GM13976 (cell line): ENCODE measurements around the gene ZNF407.

Source experiments
- DNase-seq: peaks from one replicate; pipeline ENCODE4 v3.0.0; 2012; ENCODE audit warnings: low spot score
- in situ Hi-C: fragments of 300-500 bp; cut with MboI; formaldehyde crosslinking; loops from one replicate; pipeline ENCODE4 v1.12.0; 2022; ENCODE audit warnings: low sequenced_read_pairs, mixed read lengths, inconsistent platforms; ENCODE audit not compliant: unreplicated experiment
- TF ChIP-seq, protein P1 (sequence below): IDR thresholded peaks from 2 replicates; pipeline ENCODE4 v1.5.1; 2012; ENCODE audit warnings: borderline replicate concordance, mild to moderate bottlenecking; ENCODE audit not compliant: insufficient read depth; ENCODE audit errors: extremely low read depth, missing control alignments, control extremely low read depth

ZNF407 gene

GRCh38 chr18:74622072-74622471 lies 24.4 kb downstream of the ZNF407 start:
- in situ Hi-C loops, result no loop called here
- TF ChIP-seq, protein P1, sequence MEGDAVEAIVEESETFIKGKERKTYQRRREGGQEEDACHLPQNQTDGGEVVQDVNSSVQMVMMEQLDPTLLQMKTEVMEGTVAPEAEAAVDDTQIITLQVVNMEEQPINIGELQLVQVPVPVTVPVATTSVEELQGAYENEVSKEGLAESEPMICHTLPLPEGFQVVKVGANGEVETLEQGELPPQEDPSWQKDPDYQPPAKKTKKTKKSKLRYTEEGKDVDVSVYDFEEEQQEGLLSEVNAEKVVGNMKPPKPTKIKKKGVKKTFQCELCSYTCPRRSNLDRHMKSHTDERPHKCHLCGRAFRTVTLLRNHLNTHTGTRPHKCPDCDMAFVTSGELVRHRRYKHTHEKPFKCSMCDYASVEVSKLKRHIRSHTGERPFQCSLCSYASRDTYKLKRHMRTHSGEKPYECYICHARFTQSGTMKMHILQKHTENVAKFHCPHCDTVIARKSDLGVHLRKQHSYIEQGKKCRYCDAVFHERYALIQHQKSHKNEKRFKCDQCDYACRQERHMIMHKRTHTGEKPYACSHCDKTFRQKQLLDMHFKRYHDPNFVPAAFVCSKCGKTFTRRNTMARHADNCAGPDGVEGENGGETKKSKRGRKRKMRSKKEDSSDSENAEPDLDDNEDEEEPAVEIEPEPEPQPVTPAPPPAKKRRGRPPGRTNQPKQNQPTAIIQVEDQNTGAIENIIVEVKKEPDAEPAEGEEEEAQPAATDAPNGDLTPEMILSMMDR, result no peak
- no peak for DNase-seq

GRCh38 chr18:74623047-74623816 lies 25.6 kb downstream of the ZNF407 start:
- no peak for DNase-seq
- in situ Hi-C loops, result no loop called here
- TF ChIP-seq, protein P1, result no peak

DNA sequence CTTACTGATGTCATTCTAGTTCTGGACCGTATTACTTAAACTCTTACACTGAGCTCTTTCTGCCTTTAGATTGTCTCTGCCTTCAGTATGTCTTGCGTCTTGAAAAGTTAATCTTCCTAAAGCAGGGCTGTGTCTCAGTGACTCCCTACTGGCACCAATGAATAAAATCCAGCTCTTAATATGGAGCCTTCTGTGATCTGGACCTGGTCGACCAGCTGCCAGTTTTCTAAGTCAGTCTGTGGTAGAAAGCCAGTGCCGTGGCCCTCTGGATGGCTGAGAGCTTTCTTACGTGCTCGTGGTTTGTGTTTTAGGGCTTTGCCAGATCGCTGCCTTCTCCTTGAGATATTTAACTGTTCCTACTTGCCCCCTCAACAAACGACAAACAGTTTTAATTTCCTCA lies 26.8 kb downstream of the ZNF407 start:
- in situ Hi-C loops, result no loop called here
- TF ChIP-seq, protein P1, result no peak
- no peak for DNase-seq

DNA sequence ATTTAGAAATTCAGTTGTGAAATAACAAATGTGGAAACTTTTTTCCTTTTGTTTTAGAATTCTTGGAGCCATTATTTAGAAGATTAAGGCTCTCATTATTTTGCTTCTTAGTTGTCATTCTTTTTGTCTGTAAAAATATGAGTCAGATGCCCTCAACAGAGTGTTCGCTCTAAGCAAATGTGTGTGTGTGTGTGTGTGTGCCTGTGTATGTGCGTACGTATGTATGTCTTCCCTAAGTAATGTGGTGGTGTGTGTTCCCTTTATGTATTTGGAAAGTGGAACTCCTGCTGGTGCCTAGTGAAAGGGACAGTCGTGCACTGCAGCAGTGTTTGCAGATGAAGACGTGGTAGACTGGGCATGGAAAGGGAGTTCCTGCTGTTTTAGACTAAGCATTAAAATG lies 27.5 kb downstream of the ZNF407 start:
- TF ChIP-seq, protein P1, result no peak
- in situ Hi-C loops, result loop anchor here (25.0 kb wide), 1 partner anchor 1737 kb away; no protein-coding TSS in a partner anchor
- no peak for DNase-seq

DNA sequence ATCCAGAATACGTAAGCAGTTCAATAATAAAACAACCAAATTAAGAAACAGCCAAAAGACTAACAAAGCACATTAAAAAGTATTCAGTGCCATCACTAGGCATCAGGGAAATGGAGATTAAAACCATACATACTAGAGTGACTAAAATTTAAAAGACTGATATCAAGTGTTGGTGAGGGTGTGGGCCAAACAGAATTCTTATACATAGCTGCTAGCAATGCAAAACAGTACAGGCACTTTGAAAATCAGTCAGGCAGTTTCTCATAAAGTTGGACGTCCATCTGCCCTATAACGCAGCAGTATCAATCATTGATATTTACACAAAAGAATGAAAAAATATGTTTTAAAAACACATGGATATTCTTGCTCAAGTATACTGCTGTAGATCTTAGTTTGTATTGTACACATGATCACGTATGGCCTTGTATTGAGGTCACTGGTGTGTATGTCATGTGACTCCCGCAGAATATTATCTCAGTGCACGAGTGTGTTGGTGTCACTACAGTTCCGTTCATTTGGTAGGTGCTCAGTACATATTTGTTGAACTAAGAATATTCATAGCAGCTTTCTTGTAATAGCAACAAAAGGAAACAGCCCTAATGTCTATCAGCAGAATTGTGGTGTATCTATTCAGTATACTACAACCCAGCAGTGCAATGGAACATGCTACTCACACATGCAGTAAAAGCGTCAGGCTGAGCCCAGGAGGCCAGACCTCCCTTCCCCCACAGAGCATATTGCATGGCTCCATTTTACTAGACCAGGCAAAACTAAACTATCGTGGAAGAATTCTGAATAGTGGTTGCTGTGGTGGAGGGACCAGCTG lies 28.6 kb downstream of the ZNF407 start:
- DNase-seq, result no peak
- in situ Hi-C loops, result loop anchor here (25.0 kb wide), 1 partner anchor 1736 kb away; no protein-coding TSS in a partner anchor
- TF ChIP-seq, protein P1, result no peak

- TF ChIP-seq, protein P1, result no peak
- no peak for DNase-seq
- in situ Hi-C loops, result loop anchor here (25.0 kb wide), 1 partner anchor 1731 kb away; no protein-coding TSS in a partner anchor
These were observed 33.1 kb downstream of the ZNF407 start for GRCh38 chr18:74630804-74631203.
